ENCODE results near the gene TMEM87B. TPM values are rescaled to one million over a fixed set of nuclear protein-coding genes. Genes with fewer than 3 reads are reported as not detected.
A peak's percentile ranks its signal among the peaks of the same experiment; 100 is the strongest.

Gene TMEM87B
- total and polyA plus RNA-seq, 7 experiments from 2014 or later, result 7.3 to 26.9 (median 15.4) TPM

DNA sequence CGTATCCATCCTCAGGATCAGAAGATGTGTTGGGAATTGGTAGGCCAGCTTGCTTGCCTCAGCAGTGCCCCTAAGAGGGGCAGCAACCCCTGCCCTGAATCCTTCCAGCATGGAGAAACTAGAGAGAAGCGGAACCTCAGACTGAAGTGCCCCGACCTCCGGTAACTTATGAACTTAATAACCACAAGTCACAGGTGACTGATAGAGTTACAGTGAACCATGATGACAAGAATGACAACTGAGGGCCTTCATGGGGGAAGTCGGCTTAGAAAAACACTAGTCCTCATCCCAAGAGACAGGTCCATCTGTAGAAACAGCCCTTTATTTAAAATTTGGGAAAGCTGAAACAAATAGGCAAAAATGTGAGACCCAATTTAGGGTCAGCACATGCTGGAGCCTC, 42.5 kb upstream of the TMEM87B start:
- Histone ChIP-seq H3K4me3 (ENCODE audit: low read length) (no peak overlapping the region), H3K27me3 (ENCODE audit: control insufficient read depth in 2 of 2, insufficient read depth in 2 of 2, low read length in 2 of 2) (no peaks in the 10 kb centered on the region), H3K9me3 (ENCODE audit: control insufficient read depth in 2 of 3, low read length in 3 of 3) (no peaks in the 10 kb centered on the region), H3K27ac (ENCODE audit: low read depth, low read length) (no peak overlapping the region), H3K36me3 (ENCODE audit: control insufficient read depth in 2 of 3, insufficient read depth in 3 of 3, low read length in 3 of 3) (no peaks in the 10 kb centered on the region), H3K4me1 (ENCODE audit: control insufficient read depth in 2 of 2, insufficient read depth in 2 of 2, low read length in 2 of 2) (no peaks in the 10 kb centered on the region)
- CTCF ChIA-PET, result no interaction called here
- no peak overlapping the region for H3K4me3 Mint-ChIP-seq
- ATAC-seq (no peak), DNase-seq (no peak)
- no peaks in the 10 kb centered on the region for H3K4me1 Mint-ChIP-seq
- POLR2A ChIA-PET, result no interaction called here
- H3K9me3 Mint-ChIP-seq, result peaks cover 0 to 3% (median 0%) of the 10 kb centered on the region in 11 donors
- no peaks in the 10 kb centered on the region for H3K36me3 Mint-ChIP-seq
- H3K27ac Mint-ChIP-seq, result no peak overlapping the region
- H3K27me3 Mint-ChIP-seq, result peaks cover 8 to 22% (median 12%) of the 10 kb centered on the region in 5 donors
- intact Hi-C loops (cut with micrococcal nuclease), result no loop called here

DNA sequence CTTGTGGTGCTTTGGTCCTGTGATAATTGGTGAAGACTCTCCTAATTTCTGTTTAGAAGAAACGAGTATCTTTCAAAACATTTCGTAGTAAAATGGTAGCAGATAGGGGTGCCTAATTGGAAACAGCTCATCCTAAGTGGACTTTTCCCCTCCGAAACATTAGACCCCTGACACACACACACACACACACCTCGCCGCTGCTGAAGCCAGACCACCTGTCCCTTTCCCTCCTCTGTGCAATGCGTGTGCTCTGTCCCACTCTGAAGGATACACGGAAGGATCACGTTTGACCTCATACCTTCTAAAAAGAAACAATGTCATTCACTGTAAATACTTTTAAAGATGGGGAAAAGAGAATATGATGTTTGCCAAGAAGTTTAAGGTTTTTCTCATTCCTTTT, 36.2 kb upstream of the TMEM87B start:
- H3K4me3 Mint-ChIP-seq, result no peak overlapping the region

DNA sequence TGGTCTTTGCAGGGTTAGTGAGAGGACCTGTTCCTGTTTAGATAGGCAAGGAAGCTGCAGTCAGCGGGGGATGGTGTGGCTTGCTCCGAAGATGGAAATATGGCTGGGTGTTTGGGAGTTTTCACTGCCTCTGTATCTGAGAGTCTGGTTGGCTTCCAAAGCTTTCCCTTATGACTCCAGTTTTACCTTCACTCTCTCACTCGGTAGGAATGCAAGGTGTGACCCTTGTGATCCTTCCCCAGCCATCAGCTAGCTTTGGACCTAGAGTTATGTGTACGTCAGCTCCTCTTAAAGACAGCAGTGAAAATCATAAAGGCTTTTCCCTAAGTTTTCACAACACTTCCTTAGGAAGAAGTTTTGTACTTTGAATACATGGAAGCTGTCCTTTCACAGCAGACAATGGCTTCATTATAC, 35.5 kb upstream of the TMEM87B start:
- peaks cover 0 to 4% (median 0%) of the 10 kb centered on the region in 11 donors for H3K9me3 Mint-ChIP-seq
- H3K27me3 Mint-ChIP-seq, result peaks cover 11 to 32% (median 24%) of the 10 kb centered on the region in 5 donors
- intact Hi-C loops (cut with micrococcal nuclease), result no loop called here
- no peaks in the 10 kb centered on the region for H3K36me3 ChIP-seq (ENCODE audit: control insufficient read depth in 2 of 3, insufficient read depth in 3 of 3, low read length in 3 of 3)
- no peak overlapping the region for H3K27ac Mint-ChIP-seq
- ChIA-PET POLR2A (no interaction called here), CTCF (no interaction called here)
- no peaks in the 10 kb centered on the region for H3K9me3 ChIP-seq (ENCODE audit: control insufficient read depth in 2 of 3, low read length in 3 of 3)
- H3K4me3 ChIP-seq (ENCODE audit: low read length), result no peak overlapping the region
- H3K27me3 ChIP-seq (ENCODE audit: control insufficient read depth in 2 of 2, insufficient read depth in 2 of 2, low read length in 2 of 2), result no peaks in the 10 kb centered on the region
- no peak overlapping the region for H3K4me3 Mint-ChIP-seq
- H3K4me1 Mint-ChIP-seq, result peaks cover 0 to 3% (median 0%) of the 10 kb centered on the region in 7 donors
- no peaks in the 10 kb centered on the region for H3K4me1 ChIP-seq (ENCODE audit: control insufficient read depth in 2 of 2, insufficient read depth in 2 of 2, low read length in 2 of 2)
- H3K27ac ChIP-seq (ENCODE audit: low read depth, low read length), result no peak overlapping the region
- no peaks in the 10 kb centered on the region for H3K36me3 Mint-ChIP-seq
- no peak for ATAC-seq
- DNase-seq, result no peak

More for the DNA sequence above, 36.2 kb upstream of the TMEM87B start:
- ChIA-PET CTCF (no interaction called here), POLR2A (no interaction called here)
- no peaks in the 10 kb centered on the region for H3K36me3 ChIP-seq (ENCODE audit: control insufficient read depth in 2 of 3, insufficient read depth in 3 of 3, low read length in 3 of 3)
- ATAC-seq (no peak), DNase-seq (no peak)
- H3K4me3 ChIP-seq (ENCODE audit: low read length), result no peak overlapping the region
- Mint-ChIP-seq H3K27me3 (peaks cover 11 to 32% (median 24%) of the 10 kb centered on the region in 5 donors), H3K4me1 (no peaks in the 10 kb centered on the region), H3K36me3 (no peaks in the 10 kb centered on the region), H3K9me3 (peaks cover 0 to 4% (median 0%) of the 10 kb centered on the region in 11 donors), H3K27ac (no peak overlapping the region)
- no peak overlapping the region for H3K27ac ChIP-seq (ENCODE audit: low read depth, low read length)
- intact Hi-C loops (cut with micrococcal nuclease), result no loop called here
- no peaks in the 10 kb centered on the region for H3K9me3 ChIP-seq (ENCODE audit: control insufficient read depth in 2 of 3, low read length in 3 of 3)
- H3K4me1 ChIP-seq (ENCODE audit: control insufficient read depth in 2 of 2, insufficient read depth in 2 of 2, low read length in 2 of 2), result no peaks in the 10 kb centered on the region
- H3K27me3 ChIP-seq (ENCODE audit: control insufficient read depth in 2 of 2, insufficient read depth in 2 of 2, low read length in 2 of 2), result no peaks in the 10 kb centered on the region

DNA sequence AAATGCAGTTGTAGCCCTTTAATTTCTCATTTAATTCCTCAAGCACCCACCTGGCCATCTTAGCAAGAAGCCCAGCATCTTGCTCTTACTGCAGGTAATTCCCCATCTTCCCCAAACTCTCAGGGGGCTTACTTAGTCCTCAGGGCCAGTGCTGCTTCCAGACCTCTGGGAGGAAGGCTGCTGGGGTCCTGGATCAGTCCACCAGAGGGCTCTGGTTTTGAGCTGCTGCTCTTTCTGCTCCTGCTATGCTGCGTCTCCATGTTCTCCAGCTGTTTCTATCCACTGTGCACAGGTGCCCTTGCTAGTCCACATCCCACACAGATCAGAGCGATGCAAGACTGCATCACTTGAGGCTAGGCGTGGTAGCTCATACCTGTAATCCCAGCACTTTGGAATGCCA, 34.5 kb upstream of the TMEM87B start:
- peaks cover 11 to 29% (median 24%) of the 10 kb centered on the region in 5 donors for H3K27me3 Mint-ChIP-seq
- H3K9me3 Mint-ChIP-seq, result peaks cover 0 to 4% (median 0%) of the 10 kb centered on the region in 11 donors
- ChIA-PET CTCF (no interaction called here), POLR2A (no interaction called here)
- peaks cover 0 to 3% (median 0%) of the 10 kb centered on the region in 7 donors for H3K4me1 Mint-ChIP-seq
- intact Hi-C loops (cut with micrococcal nuclease), result no loop called here
- no peak overlapping the region for H3K4me3 ChIP-seq (ENCODE audit: low read length)
- ATAC-seq, result no peak
- no peaks in the 10 kb centered on the region for H3K36me3 Mint-ChIP-seq
- H3K27ac Mint-ChIP-seq, result peak overlapping the region in 1 of 9 donors; percentile 36
- DNase-seq, result no peak
- H3K4me3 Mint-ChIP-seq, result no peak overlapping the region
- no peaks in the 10 kb centered on the region for H3K36me3 ChIP-seq (ENCODE audit: control insufficient read depth in 2 of 3, insufficient read depth in 3 of 3, low read length in 3 of 3)
- no peak overlapping the region for H3K27ac ChIP-seq (ENCODE audit: low read depth, low read length)
- H3K9me3 ChIP-seq (ENCODE audit: control insufficient read depth in 2 of 3, low read length in 3 of 3), result no peaks in the 10 kb centered on the region
- H3K4me1 ChIP-seq (ENCODE audit: control insufficient read depth in 2 of 2, insufficient read depth in 2 of 2, low read length in 2 of 2), result no peaks in the 10 kb centered on the region
- H3K27me3 ChIP-seq (ENCODE audit: control insufficient read depth in 2 of 2, insufficient read depth in 2 of 2, low read length in 2 of 2), result no peaks in the 10 kb centered on the region

DNA sequence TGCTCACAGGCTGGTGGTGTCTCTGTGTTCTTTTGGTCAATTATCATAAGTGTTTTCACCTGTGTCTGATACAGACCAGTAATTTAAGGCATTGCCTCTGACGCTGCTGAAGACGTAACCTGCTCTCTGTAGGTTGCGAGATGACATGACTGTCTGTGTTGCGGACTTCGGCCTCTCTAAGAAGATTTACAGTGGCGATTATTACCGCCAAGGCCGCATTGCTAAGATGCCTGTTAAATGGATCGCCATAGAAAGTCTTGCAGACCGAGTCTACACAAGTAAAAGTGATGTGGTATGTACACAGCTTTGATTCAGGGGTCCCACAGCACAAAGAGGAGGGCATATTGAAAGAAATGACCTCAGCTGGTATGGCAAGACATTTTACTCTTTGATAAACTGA, 33.8 kb upstream of the TMEM87B start:
- Histone ChIP-seq H3K4me1 (ENCODE audit: control insufficient read depth in 2 of 2, insufficient read depth in 2 of 2, low read length in 2 of 2) (no peaks in the 10 kb centered on the region), H3K9me3 (ENCODE audit: control insufficient read depth in 2 of 3, low read length in 3 of 3) (no peaks in the 10 kb centered on the region), H3K27ac (ENCODE audit: low read depth, low read length) (no peak overlapping the region), H3K36me3 (ENCODE audit: control insufficient read depth in 2 of 3, insufficient read depth in 3 of 3, low read length in 3 of 3) (no peaks in the 10 kb centered on the region), H3K27me3 (ENCODE audit: control insufficient read depth in 2 of 2, insufficient read depth in 2 of 2, low read length in 2 of 2) (no peaks in the 10 kb centered on the region), H3K4me3 (ENCODE audit: low read length) (no peak overlapping the region)
- no peak overlapping the region for H3K27ac Mint-ChIP-seq
- H3K4me1 Mint-ChIP-seq, result peaks cover 0 to 3% (median 0%) of the 10 kb centered on the region in 7 donors
- ATAC-seq (no peak), DNase-seq (no peak)
- no peaks in the 10 kb centered on the region for H3K36me3 Mint-ChIP-seq
- H3K27me3 Mint-ChIP-seq, result peaks cover 8 to 24% (median 19%) of the 10 kb centered on the region in 5 donors
- no peak overlapping the region for H3K4me3 Mint-ChIP-seq
- POLR2A ChIA-PET, result no interaction called here
- intact Hi-C loops (cut with micrococcal nuclease), result no loop called here
- H3K9me3 Mint-ChIP-seq, result peaks cover 0 to 4% (median 0%) of the 10 kb centered on the region in 11 donors
- CTCF ChIA-PET, result no interaction called here

DNA sequence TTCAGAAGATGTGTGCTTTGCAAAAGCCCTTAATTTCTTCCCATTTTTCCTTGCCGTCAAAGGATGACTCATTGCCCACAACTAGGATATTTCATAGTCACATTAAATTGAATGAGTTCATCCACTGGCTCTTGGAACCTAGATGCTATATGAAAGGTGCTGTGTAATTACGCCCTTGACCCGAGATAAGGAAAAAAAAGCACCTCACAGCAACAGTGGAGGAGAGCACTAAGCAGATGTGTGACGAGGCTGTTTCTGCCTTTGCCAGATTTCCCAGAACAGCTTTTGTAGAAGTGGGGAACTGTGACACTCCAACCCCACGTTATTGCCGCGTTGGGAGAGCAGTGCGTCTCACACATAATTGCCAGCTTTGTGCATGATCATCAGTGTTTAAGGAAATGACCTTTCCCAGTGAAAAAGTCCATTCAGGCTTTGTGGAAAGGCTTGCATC, 33.3 kb upstream of the TMEM87B start:
- Mint-ChIP-seq H3K4me1 (peaks cover 0 to 3% (median 0%) of the 10 kb centered on the region in 7 donors), H3K9me3 (peaks cover 0 to 4% (median 0%) of the 10 kb centered on the region in 11 donors), H3K27ac (no peak overlapping the region), H3K4me3 (no peak overlapping the region), H3K36me3 (no peaks in the 10 kb centered on the region), H3K27me3 (peaks cover 4 to 20% (median 14%) of the 10 kb centered on the region in 5 donors)
- ATAC-seq (no peak), DNase-seq (no peak)
- POLR2A ChIA-PET, result no interaction called here
- H3K9me3 ChIP-seq (ENCODE audit: control insufficient read depth in 2 of 3, low read length in 3 of 3), result no peaks in the 10 kb centered on the region
- H3K27ac ChIP-seq (ENCODE audit: low read depth, low read length), result no peak overlapping the region
- H3K4me3 ChIP-seq (ENCODE audit: low read length), result no peak overlapping the region
- intact Hi-C loops (cut with micrococcal nuclease), result no loop called here
- H3K4me1 ChIP-seq (ENCODE audit: control insufficient read depth in 2 of 2, insufficient read depth in 2 of 2, low read length in 2 of 2), result no peaks in the 10 kb centered on the region
- no peaks in the 10 kb centered on the region for H3K36me3 ChIP-seq (ENCODE audit: control insufficient read depth in 2 of 3, insufficient read depth in 3 of 3, low read length in 3 of 3)
- CTCF ChIA-PET, result no interaction called here
- no peaks in the 10 kb centered on the region for H3K27me3 ChIP-seq (ENCODE audit: control insufficient read depth in 2 of 2, insufficient read depth in 2 of 2, low read length in 2 of 2)

DNA sequence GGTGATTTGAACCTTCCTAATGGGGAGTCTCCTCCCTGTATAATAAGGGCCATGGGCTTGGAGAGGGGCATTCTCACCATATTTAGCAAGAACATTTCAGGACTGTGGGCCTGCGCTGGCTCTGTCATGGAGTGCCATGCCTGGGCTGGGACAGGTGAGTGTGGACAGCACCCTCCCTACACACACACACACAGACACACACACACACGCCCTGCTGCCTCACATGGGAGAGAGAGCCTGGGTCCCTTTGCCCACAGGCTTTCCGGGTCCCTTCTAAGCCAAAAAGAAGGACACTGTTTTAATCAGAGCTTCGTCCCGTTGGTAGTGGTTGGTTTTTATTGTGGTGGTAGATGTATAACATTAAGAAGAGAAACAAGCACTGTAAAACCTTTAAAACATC, 31.4 kb upstream of the TMEM87B start:
- ChIA-PET POLR2A (no interaction called here), CTCF (no interaction called here)
- no peaks in the 10 kb centered on the region for H3K36me3 ChIP-seq (ENCODE audit: control insufficient read depth in 2 of 3, insufficient read depth in 3 of 3, low read length in 3 of 3)
- no peak for ATAC-seq
- peaks cover 0 to 3% (median 0%) of the 10 kb centered on the region in 7 donors for H3K4me1 Mint-ChIP-seq
- DNase-seq, result no peak
- H3K27me3 Mint-ChIP-seq, result peaks cover 4 to 13% (median 10%) of the 10 kb centered on the region in 5 donors
- H3K36me3 Mint-ChIP-seq, result no peaks in the 10 kb centered on the region
- no peaks in the 10 kb centered on the region for H3K27me3 ChIP-seq (ENCODE audit: control insufficient read depth in 2 of 2, insufficient read depth in 2 of 2, low read length in 2 of 2)
- intact Hi-C loops (cut with micrococcal nuclease), result no loop called here
- H3K27ac ChIP-seq (ENCODE audit: low read depth, low read length), result no peak overlapping the region
- H3K4me3 Mint-ChIP-seq, result no peak overlapping the region
- H3K9me3 ChIP-seq (ENCODE audit: control insufficient read depth in 2 of 3, low read length in 3 of 3), result no peaks in the 10 kb centered on the region
- no peak overlapping the region for H3K4me3 ChIP-seq (ENCODE audit: low read length)
- H3K4me1 ChIP-seq (ENCODE audit: control insufficient read depth in 2 of 2, insufficient read depth in 2 of 2, low read length in 2 of 2), result no peaks in the 10 kb centered on the region
- peaks cover 0 to 1% (median 0%) of the 10 kb centered on the region in 11 donors for H3K9me3 Mint-ChIP-seq
- no peak overlapping the region for H3K27ac Mint-ChIP-seq
